ENCODE measurements around the gene SSR2. TPM values are rescaled to one million over a fixed set of nuclear protein-coding genes. Genes with fewer than 3 reads are reported as not detected.
A peak's percentile ranks its signal among the peaks of the same experiment; 100 is the strongest.

Gene SSR2
- 227 and 261 TPM in 2 replicates for total RNA-seq (2014; rRNA removed; shearing (Covaris generic))

GRCh38 chr1:156020293-156021092 lies at the start of gene SSR2:
Gene SSR2 (minus strand): TSS chr1:156020951. CDS start chr1:156020167, 784 bp downstream.
- DNase-seq (ENCODE audit: low spot score), result peak; percentile 91

GRCh38 chr1:156070548-156070947 lies 49.8 kb upstream of the SSR2 start:
- DNase-seq (ENCODE audit: low spot score), result no peak

GRCh38 chr1:156069490-156070455 lies 49.0 kb upstream of the SSR2 start:
- DNase-seq (ENCODE audit: low spot score), result no peak

- no peak for DNase-seq (ENCODE audit: low spot score)
Observed at GRCh38 chr1:156067262-156067661, 46.5 kb upstream of the SSR2 start.

GRCh38 chr1:156065871-156066270 lies 45.1 kb upstream of the SSR2 start:
- no peak for DNase-seq (ENCODE audit: low spot score)

- DNase-seq (ENCODE audit: low spot score), result no peak
Observed at GRCh38 chr1:156065212-156065611, 44.5 kb upstream of the SSR2 start.

- DNase-seq (ENCODE audit: low spot score), result no peak
Observed at GRCh38 chr1:156064615-156065014, 43.9 kb upstream of the SSR2 start.

- DNase-seq (ENCODE audit: low spot score), result no peak
Observed at GRCh38 chr1:156063997-156064285, 43.2 kb upstream of the SSR2 start.

- DNase-seq (ENCODE audit: low spot score), result peak; percentile 51
Observed at GRCh38 chr1:156062189-156062588, 41.4 kb upstream of the SSR2 start.

GRCh38 chr1:156060937-156061636 lies 40.3 kb upstream of the SSR2 start, which contains the start of gene RAB25:
Gene RAB25 (plus strand): TSS chr1:156061160. CDS start chr1:156061401, 241 bp downstream.
- DNase-seq (ENCODE audit: low spot score), result peak; percentile 94

GRCh38 chr1:156056326-156056849 lies 35.6 kb upstream of the SSR2 start:
- DNase-seq (ENCODE audit: low spot score), result no peak

GRCh38 chr1:156055281-156056048 lies 34.7 kb upstream of the SSR2 start:
- no peak for DNase-seq (ENCODE audit: low spot score)

GRCh38 chr1:156054500-156055280 lies 33.9 kb upstream of the SSR2 start, which contains the start of gene LAMTOR2:
Gene LAMTOR2 (plus strand): TSS chr1:156054782. CDS start chr1:156054890, 108 bp downstream.
- DNase-seq (ENCODE audit: low spot score), result peak; percentile 98

- DNase-seq (ENCODE audit: low spot score), result peak; percentile 81
Observed at GRCh38 chr1:156053768-156054499, 33.2 kb upstream of the SSR2 start, which contains the start of gene UBQLN4. Gene UBQLN4 (minus strand): TSS chr1:156053798. CDS start chr1:156053701, 97 bp downstream.

GRCh38 chr1:156052862-156053767 lies 32.4 kb upstream of the SSR2 start:
- peak; percentile 72 for DNase-seq (ENCODE audit: low spot score)

GRCh38 chr1:156051011-156051725 lies 30.4 kb upstream of the SSR2 start:
- DNase-seq (ENCODE audit: low spot score), result no peak

GRCh38 chr1:156050376-156050775 lies 29.6 kb upstream of the SSR2 start:
- DNase-seq (ENCODE audit: low spot score), result no peak

All from HT-29 (cell line).